Smooth muscle cell (in vitro differentiated cells): Measurements from ENCODE around the gene CTSH. TPM values are rescaled to one million over a fixed set of nuclear protein-coding genes. Genes with fewer than 3 reads are reported as not detected.

ENCODE experiments used
- DNase-seq: peaks from one replicate; lab custom pipeline; 2025; ENCODE audit not compliant: unreplicated experiment; lab: John Stamatoyannopoulos, UW
- H2AFZ ChIP-seq: fragments of 200-600 bp; sonication (generic); 2 replicates; pipeline ENCODE4 v1.6.0; 2016; ENCODE audit warnings: antibody characterized with exemption, low read depth, mild to moderate bottlenecking
- H3F3A ChIP-seq: fragments of 200-600 bp; sonication (generic); 2 replicates; pipeline ENCODE4 v1.6.0; 2017; ENCODE audit warnings: antibody characterized with exemption, low read depth
- H3K27ac ChIP-seq: fragments of 200-600 bp; sonication (generic); 2 replicates; pipeline ENCODE4 v1.5.1; 2016; ENCODE audit warnings: low read depth, mild to moderate bottlenecking
- H3K27me3 ChIP-seq: fragments of 200-600 bp; sonication (generic); 2 replicates; pipeline ENCODE4 v1.6.1; 2016; ENCODE audit warnings: low read depth, mild to moderate bottlenecking
- H3K36me3 ChIP-seq: fragments of 200-600 bp; sonication (generic); 2 replicates; pipeline ENCODE4 v1.5.1; 2016; ENCODE audit warnings: low read depth
- H3K4me1 ChIP-seq: fragments of 200-600 bp; sonication (generic); 2 replicates; pipeline ENCODE4 v1.5.1; 2016; ENCODE audit warnings: low read depth
- H3K4me2 ChIP-seq: fragments of 200-600 bp; sonication (generic); 2 replicates; pipeline ENCODE4 v1.6.0; 2016; ENCODE audit warnings: mild to moderate bottlenecking
- H3K4me3 ChIP-seq: fragments of 200-600 bp; sonication (generic); 2 replicates; pipeline ENCODE4 v1.5.1; 2016; ENCODE audit warnings: mild to moderate bottlenecking
- H3K79me2 ChIP-seq: fragments of 200-600 bp; sonication (generic); 2 replicates; pipeline ENCODE4 v1.6.0; 2016; ENCODE audit warnings: low read depth, mild to moderate bottlenecking
- H3K9ac ChIP-seq: fragments of 200-600 bp; sonication (generic); 2 replicates; pipeline ENCODE4 v1.6.0; 2016; ENCODE audit warnings: low read depth
- H3K9me3 ChIP-seq: fragments of 200-600 bp; sonication (generic); replicated peaks from 2 replicates; pipeline ENCODE4 v1.5.1; 2016; ENCODE audit warnings: low read depth
- H4K20me1 ChIP-seq: fragments of 200-600 bp; sonication (generic); 2 replicates; pipeline ENCODE4 v1.6.0; 2016; ENCODE audit warnings: low read depth
- WGBS: methylation state at CpG from one replicate; pipeline ENCODE4 v1.1.7; 2016; ENCODE audit warnings: low lambda C conversion rate; 5-methylcytosine and 5-hydroxymethylcytosine counted together
- polyA plus RNA-seq: library from polyadenylated mRNA; unstranded; fragments of >200 nt; fragmentation: Nextera tagmentation; extraction: Ambion mirVana; gene quantifications from 2 replicates; pipeline ENCODE4 v1.2.1, GENCODE V29; 2016
- total RNA-seq: library from RNA; depleted of rRNA; stranded (reverse); fragments of >200 nt; gene quantifications from 2 replicates; pipeline ENCODE4 v1.2.3, GENCODE V29; 2014
- TF ChIP-seq, protein P1 (sequence below): fragments of 200-600 bp; sonication (generic); IDR thresholded peaks from 2 replicates; pipeline ENCODE4 v1.5.1; 2017; ENCODE audit warnings: borderline replicate concordance, mild to moderate bottlenecking, antibody characterized with exemption; ENCODE audit not compliant: insufficient read depth, poor library complexity, severe bottlenecking

CTSH gene
- total and polyA plus RNA-seq, 2 experiments from 2014 or later: 23.4 to 38.5 TPM

DNA sequence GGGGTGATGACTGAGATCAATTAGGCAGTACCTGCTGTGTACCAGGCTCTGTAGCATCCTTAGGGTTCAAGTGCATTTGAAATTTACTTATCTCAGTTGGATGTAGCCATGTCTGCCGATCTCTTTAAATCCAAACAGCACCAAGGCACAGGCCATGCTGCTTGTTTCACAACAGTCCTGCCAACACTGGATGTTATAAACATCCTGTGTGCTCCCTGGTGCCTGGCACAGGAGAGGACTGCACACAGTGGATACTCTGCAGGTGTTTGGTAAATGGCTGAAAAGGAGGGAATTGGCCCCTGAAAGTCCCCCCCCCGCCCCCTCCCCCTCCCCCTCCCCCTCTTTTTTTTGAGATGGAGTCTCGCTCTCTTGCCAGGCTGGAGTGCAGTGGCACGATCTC is 27.0 kb downstream of the CTSH start:
- peaks cover 6% of the 10 kb centered on the region for H3K79me2 ChIP-seq
- DNase-seq: no peak
- no peak overlapping the region for H3K27ac ChIP-seq
- H3K4me1 ChIP-seq: no peaks in the 10 kb centered on the region
- TF ChIP-seq, protein P1, sequence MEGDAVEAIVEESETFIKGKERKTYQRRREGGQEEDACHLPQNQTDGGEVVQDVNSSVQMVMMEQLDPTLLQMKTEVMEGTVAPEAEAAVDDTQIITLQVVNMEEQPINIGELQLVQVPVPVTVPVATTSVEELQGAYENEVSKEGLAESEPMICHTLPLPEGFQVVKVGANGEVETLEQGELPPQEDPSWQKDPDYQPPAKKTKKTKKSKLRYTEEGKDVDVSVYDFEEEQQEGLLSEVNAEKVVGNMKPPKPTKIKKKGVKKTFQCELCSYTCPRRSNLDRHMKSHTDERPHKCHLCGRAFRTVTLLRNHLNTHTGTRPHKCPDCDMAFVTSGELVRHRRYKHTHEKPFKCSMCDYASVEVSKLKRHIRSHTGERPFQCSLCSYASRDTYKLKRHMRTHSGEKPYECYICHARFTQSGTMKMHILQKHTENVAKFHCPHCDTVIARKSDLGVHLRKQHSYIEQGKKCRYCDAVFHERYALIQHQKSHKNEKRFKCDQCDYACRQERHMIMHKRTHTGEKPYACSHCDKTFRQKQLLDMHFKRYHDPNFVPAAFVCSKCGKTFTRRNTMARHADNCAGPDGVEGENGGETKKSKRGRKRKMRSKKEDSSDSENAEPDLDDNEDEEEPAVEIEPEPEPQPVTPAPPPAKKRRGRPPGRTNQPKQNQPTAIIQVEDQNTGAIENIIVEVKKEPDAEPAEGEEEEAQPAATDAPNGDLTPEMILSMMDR: no peak
- H3K9ac ChIP-seq: no peak overlapping the region
- no peak overlapping the region for H3K4me2 ChIP-seq
- no peak overlapping the region for H3K4me3 ChIP-seq
- no peaks in the 10 kb centered on the region for H3K9me3 ChIP-seq
- 95% methylated on average over 1 of the region's 4 CpGs for WGBS
- peaks cover 8% of the 10 kb centered on the region for H3F3A ChIP-seq
- H3K36me3 ChIP-seq: peaks cover 2% of the 10 kb centered on the region
- H2AFZ ChIP-seq: no peak overlapping the region
- no peaks in the 10 kb centered on the region for H3K27me3 ChIP-seq
- H4K20me1 ChIP-seq: peaks cover 81% of the 10 kb centered on the region

DNA sequence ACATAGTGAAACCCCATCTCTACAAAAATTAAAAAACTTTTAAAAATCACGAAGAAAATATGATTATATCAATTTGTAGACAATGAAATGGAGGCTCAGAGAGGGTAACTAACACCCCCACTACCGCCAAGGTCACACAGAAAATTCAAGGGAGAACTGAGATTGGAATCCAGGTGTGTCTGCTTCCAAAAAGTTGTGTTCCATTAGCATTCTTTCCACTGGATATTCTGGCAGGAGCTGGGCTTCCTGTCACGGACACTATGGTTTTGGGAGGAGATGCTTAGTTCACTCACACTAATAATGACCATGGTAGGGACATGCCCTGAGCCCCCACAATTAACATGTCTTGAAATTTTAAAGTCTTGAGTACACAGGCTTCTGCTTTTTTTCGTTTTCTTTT is 28.8 kb downstream of the CTSH start:
- no peaks in the 10 kb centered on the region for H3K27me3 ChIP-seq
- H3K79me2 ChIP-seq: peaks cover 8% of the 10 kb centered on the region
- TF ChIP-seq, protein P1: no peak
- H3F3A ChIP-seq: peaks cover 14% of the 10 kb centered on the region
- peaks cover 1% of the 10 kb centered on the region for H3K36me3 ChIP-seq
- H4K20me1 ChIP-seq: peaks cover 91% of the 10 kb centered on the region
- H3K4me3 ChIP-seq: no peak overlapping the region
- no peak overlapping the region for H3K4me2 ChIP-seq
- WGBS: 94% methylated on average over 4 of the region's 4 CpGs
- H3K9me3 ChIP-seq: no peaks in the 10 kb centered on the region
- no peaks in the 10 kb centered on the region for H3K4me1 ChIP-seq
- no peak overlapping the region for H2AFZ ChIP-seq
- DNase-seq: no peak
- H3K27ac ChIP-seq: no peak overlapping the region
- no peak overlapping the region for H3K9ac ChIP-seq

DNA sequence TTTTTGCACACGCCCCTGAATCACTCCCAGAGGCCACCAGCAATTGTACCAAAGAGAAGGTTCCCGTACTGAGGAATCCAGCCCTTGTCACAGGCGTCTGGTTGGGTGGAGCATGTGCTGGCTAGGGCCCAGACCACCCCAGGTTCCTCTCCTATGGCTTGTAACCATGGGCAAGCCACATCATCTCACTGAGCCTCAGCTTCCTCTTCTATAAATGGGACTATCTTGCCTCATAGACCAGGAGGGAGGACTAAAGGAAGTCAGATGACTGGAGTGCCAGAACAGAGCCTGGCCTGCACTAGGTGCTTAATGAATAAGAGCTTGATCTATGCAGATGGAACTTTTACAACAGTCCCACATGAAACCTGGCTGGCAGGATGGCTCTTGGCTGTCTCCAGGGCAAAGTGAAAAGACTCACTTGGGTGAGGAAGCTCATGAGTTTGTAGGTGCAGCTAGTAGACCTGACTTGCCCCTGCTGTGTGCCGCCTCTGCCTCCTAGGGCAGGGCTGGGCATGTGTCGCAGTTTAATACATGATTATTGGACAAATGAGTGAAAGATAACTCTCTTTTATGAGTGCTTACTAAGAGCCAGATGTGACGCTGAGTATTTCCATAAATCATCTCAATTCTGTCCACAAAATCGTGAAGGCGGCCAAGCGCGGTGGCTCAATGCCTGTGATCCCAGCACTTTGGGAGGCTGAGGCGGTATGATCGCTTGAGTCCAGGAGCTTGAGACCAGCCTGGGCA is 29.3 kb downstream of the CTSH start:
- Histone ChIP-seq H3K27me3 (no peaks in the 10 kb centered on the region), H3K4me1 (no peaks in the 10 kb centered on the region), H3K36me3 (no peaks in the 10 kb centered on the region), H3K27ac (peak overlapping the region; percentile 31), H3K9ac (no peak overlapping the region), H4K20me1 (peaks cover 97% of the 10 kb centered on the region), H3K9me3 (no peaks in the 10 kb centered on the region), H3K4me2 (no peak overlapping the region), H3F3A (peaks cover 14% of the 10 kb centered on the region), H3K4me3 (no peak overlapping the region), H2AFZ (no peak overlapping the region), H3K79me2 (peaks cover 12% of the 10 kb centered on the region)
- no peak for DNase-seq
- TF ChIP-seq, protein P1: no peak
- 88% methylated on average over 12 of the region's 12 CpGs for WGBS
